LNCaP clone FGC (cell line): ENCODE results near the gene CAVIN2.
"Not testable (repeated sequence)": the region's sequence is repeated elsewhere in the genome, so short reads cannot be mapped to it uniquely, and the experiment has no call there.

Source experiments
- DNase-seq: peaks from one replicate; pipeline ENCODE4 v3.0.0-alpha.2; 2011; ENCODE audit warnings: low read depth
- H3K4me3 ChIP-seq: 2 replicates; pipeline ENCODE4 v1.5.1; 2011; ENCODE audit warnings: mild to moderate bottlenecking, low read depth, low read length, control low read depth
- TF ChIP-seq, protein P1 (sequence below): IDR thresholded peaks from 2 replicates; pipeline ENCODE4 v1.5.1; 2012; ENCODE audit warnings: mild to moderate bottlenecking; ENCODE audit not compliant: control insufficient read depth, insufficient read depth; ENCODE audit errors: extremely low read depth

The CAVIN2 gene

DNA sequence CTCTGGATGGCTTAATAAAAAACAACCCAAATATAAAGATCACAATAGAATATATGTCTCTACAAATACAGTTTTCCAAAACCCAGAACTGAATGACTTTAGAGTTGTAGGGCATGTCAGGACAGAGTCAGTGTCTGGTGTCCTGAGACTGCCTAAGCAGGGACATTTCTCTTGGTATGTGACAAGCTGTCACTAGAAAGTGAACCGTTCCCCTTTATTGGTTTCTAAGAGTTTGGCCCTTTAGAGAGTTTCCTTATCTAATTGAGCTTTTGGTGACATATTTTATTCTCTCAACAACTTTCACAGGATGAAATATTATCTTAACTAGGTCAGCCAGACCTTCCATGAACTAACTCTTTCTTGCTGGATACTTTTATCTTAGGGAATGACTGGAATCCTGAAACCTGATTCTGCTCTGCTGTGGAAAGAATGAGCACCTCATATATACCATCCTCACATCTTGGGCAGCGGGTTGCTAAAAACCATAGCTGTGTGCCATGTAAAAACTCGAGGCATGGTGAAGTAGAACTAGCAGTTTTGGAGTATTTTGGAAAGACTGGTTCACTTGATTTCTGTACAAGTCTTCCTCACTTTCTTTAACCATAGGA lies 54.8 kb downstream of the CAVIN2 start:
- no peak overlapping the region for H3K4me3 ChIP-seq
- no peak for DNase-seq
- TF ChIP-seq, protein P1, sequence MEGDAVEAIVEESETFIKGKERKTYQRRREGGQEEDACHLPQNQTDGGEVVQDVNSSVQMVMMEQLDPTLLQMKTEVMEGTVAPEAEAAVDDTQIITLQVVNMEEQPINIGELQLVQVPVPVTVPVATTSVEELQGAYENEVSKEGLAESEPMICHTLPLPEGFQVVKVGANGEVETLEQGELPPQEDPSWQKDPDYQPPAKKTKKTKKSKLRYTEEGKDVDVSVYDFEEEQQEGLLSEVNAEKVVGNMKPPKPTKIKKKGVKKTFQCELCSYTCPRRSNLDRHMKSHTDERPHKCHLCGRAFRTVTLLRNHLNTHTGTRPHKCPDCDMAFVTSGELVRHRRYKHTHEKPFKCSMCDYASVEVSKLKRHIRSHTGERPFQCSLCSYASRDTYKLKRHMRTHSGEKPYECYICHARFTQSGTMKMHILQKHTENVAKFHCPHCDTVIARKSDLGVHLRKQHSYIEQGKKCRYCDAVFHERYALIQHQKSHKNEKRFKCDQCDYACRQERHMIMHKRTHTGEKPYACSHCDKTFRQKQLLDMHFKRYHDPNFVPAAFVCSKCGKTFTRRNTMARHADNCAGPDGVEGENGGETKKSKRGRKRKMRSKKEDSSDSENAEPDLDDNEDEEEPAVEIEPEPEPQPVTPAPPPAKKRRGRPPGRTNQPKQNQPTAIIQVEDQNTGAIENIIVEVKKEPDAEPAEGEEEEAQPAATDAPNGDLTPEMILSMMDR: no peak

DNA sequence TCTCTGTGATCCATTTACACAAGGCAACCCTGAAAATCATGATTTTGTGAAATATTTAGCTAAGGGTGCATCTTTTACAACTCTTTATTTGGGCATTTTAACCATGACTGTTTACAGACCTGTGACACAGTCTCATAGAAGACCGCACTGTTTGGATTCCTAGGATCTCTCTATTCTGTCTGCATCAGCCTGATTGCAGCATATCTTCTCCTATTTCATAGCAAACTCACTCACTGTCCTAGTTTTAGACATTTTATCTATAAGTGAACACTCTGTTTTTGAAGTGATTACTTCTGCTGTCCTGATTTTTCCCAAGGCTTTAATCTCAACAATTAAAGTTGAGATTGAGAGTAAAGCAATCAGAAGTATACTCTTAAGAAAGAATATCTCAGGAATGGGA lies 56.2 kb downstream of the CAVIN2 start:
- H3K4me3 ChIP-seq: no peak overlapping the region
- TF ChIP-seq, protein P1: no peak
- DNase-seq: no peak

DNA sequence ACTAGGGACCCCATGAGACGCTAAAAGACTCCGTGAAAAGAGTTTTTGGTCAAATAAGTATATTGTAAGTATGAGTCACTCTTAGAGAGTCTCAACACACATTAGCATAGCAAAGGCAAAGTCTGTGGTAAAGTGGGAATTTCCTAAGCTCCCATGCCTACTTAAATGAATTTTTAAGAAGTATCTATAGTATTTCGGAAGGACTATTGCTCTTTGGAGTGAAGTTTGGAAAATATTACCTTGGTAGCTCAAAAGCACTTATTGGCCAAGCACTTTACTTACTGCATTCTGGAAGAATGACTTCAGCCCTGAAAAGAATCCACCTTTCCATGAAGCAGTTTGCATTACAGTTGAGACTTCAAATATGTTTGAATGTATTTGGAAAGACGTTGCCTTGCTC lies 57.1 kb downstream of the CAVIN2 start:
- H3K4me3 ChIP-seq: no peak overlapping the region
- DNase-seq: no peak
- TF ChIP-seq, protein P1: no peak

DNA sequence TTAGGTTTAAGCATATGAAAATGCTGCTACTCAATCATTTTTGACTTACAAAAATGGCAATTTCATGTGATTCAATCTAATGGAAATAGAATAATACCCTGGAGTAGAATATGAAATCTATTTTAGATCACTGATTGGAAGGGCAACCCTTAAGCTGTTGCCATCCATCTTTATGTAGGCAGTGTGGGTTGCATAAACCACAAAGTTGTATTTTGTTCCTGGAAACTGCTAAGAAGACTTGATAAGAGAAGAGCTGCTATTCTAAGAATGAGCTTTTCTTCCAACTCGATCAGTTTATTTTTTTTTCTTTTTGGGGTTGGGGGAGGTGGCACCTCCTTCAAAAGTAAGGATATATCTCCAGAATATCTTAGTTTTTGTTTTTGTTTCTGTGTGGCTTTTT lies 60.2 kb downstream of the CAVIN2 start:
- TF ChIP-seq, protein P1: no peak
- DNase-seq: no peak
- H3K4me3 ChIP-seq: no peak overlapping the region

DNA sequence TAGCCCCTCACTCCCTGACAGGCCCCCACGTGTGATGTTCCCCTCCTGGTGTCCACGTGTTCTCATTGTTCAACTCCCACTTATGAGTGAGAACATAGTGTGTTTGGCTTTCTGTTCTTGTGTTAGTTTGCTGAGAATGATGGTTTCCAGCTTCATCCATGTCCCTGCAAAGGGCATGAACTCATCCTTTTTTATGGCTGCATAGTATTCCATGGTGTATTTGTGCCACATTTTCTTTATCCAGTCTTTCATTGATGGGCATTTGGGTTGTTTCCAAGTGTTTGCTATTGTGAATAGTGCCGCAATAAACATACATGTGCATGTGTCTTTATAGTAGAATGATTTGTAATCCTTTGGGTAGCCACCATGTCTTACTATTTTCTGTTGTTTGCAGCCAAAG lies 61.2 kb downstream of the CAVIN2 start:
- not testable (repeated sequence) for DNase-seq, H3K4me3 ChIP-seq
